HepG2 (cell line): Measurements from ENCODE around the gene TCTN2. TPM values are rescaled to one million over a fixed set of nuclear protein-coding genes. Genes with fewer than 3 reads are reported as not detected.

ENCODE experiments used
- ATAC-seq: fragments of 200-7000 bp; cut with Tn5 transposase; 3 replicates; pipeline ENCODE4 v1.9.1; 2020; ENCODE audit warnings: mild to moderate bottlenecking, moderate library complexity
- BruUV-seq: library from RNA; stranded (reverse); fragments of 400-500 nt; replicated peaks from 2 replicates; lab custom pipeline; 2021; lab: Mats Ljungman, UMichigan
- CTCF ChIA-PET: fragments of 300-600 bp; formaldehyde crosslinking; extraction: SDS; loops from one replicate; lab custom pipeline; 2021; ENCODE audit warnings: low total read pairs, inconsistent platforms, low intra/inter-chr PET ratio; lab: Yijun Ruan, JAX
- POLR2A ChIA-PET: fragments of 350-600 bp; sonication (Branson Sonifier 250); formaldehyde crosslinking; loops from one replicate; lab custom pipeline; 2020; ENCODE audit warnings: antibody characterized with exemption, inconsistent platforms; lab: Yijun Ruan, JAX
- DNase-seq: peaks from one replicate; pipeline ENCODE4 v3.0.0-alpha.2; 2015; ENCODE audit warnings: low spot score
- FAIRE-seq: peaks from 3 replicates; lab custom pipeline; 2011; peaks lifted over from hg19 to GRCh38; lab: Jason Lieb, UNC
- H2AFZ ChIP-seq: one replicate; pipeline ENCODE4 v1.6.1; 2011; ENCODE audit warnings: low read length, inconsistent platforms
- H3K27ac ChIP-seq: fragments of 300-600 bp; 3 replicates; pipeline ENCODE4 v1.8.0; 2011; ENCODE audit warnings: mixed run types, mild to moderate bottlenecking, mixed read lengths, low read length, inconsistent platforms; ENCODE audit not compliant: insufficient read depth; ENCODE audit errors: extremely low read length
- H3K27me3 ChIP-seq, 2 experiments: fragments of 200-600 bp in 1 of 2; 2 replicates in 1 of 2; 3 replicates in 1 of 2; pipeline versions ENCODE4 v1.6.0 to v1.8.0; 2011; ENCODE audit warnings: low read length in 2 of 2, mild to moderate bottlenecking in 2 of 2, moderate library complexity in 2 of 2, inconsistent platforms in 1 of 2; ENCODE audit not compliant: insufficient read depth in 2 of 2, control insufficient read depth in 1 of 2
- H3K36me3 ChIP-seq, 2 experiments: fragments of 200-600 bp in 1 of 2; replicated peaks in 1 of 2; 2 replicates in 1 of 2; 3 replicates in 1 of 2; pipeline versions ENCODE4 v1.5.1 to v1.8.0; 2011; ENCODE audit warnings: low read length in 2 of 2, inconsistent platforms in 1 of 2; ENCODE audit not compliant: insufficient read depth in 2 of 2, control insufficient read depth in 1 of 2
- H3K4me1 ChIP-seq: 2 replicates; pipeline ENCODE4 v1.5.1; 2012; ENCODE audit warnings: low read length, inconsistent platforms; ENCODE audit not compliant: insufficient read depth
- H3K4me2 ChIP-seq: 2 replicates; pipeline ENCODE4 v1.6.0; 2011; ENCODE audit warnings: low read depth, low read length, inconsistent platforms
- H3K4me3 ChIP-seq, 3 experiments: fragments of 200-600 bp in 1 of 3; sonication (generic), shearing (Covaris generic) in 1 of 3; replicated peaks in 1 of 3; 2 replicates each; pipeline ENCODE4 v1.5.1; 2011 to 2016; ENCODE audit warnings: low read length in 3 of 3, inconsistent platforms in 2 of 3, low read depth in 2 of 3, mild to moderate bottlenecking in 2 of 3, control low read depth in 1 of 3, mixed read lengths in 1 of 3; ENCODE audit not compliant: insufficient read depth in 1 of 3
- H3K79me2 ChIP-seq: one replicate; pipeline ENCODE4 v1.6.1; 2011; ENCODE audit warnings: low read length, inconsistent platforms; ENCODE audit not compliant: insufficient read depth
- H3K9ac ChIP-seq: 2 replicates; pipeline ENCODE4 v1.6.0; 2011; ENCODE audit warnings: mild to moderate bottlenecking, low read depth, low read length, inconsistent platforms; ENCODE audit not compliant: insufficient read depth
- H3K9me3 ChIP-seq: 2 replicates; pipeline ENCODE4 v1.5.1; 2012; ENCODE audit warnings: mild to moderate bottlenecking, low read length
- H4K20me1 ChIP-seq: 2 replicates; pipeline ENCODE4 v1.6.0; 2011; ENCODE audit warnings: inconsistent platforms, mild to moderate bottlenecking, low read length, moderate library complexity; ENCODE audit not compliant: insufficient read depth
- ATAD3A ChIP-seq: sonication (generic); formaldehyde crosslinking; IDR thresholded peaks from 2 replicates; pipeline ENCODE4 v1.4.0; 2020; ENCODE audit warnings: missing genetic modification reagents
- HBP1 ChIP-seq: IDR thresholded peaks from 2 replicates; pipeline ENCODE4 v1.6.1; 2016; ENCODE audit warnings: low read depth, control low read depth
- REXO4 ChIP-seq: sonication (generic); formaldehyde crosslinking; IDR thresholded peaks from 2 replicates; pipeline ENCODE4 v1.8.0; 2022; ENCODE audit warnings: missing genetic modification reagents, mild to moderate bottlenecking, borderline replicate concordance
- SMC3 ChIP-seq: IDR thresholded peaks from 2 replicates; pipeline ENCODE4 v1.6.1; 2011; ENCODE audit warnings: low read length, improper control_type of control experiment
- WGBS: methylation state at CpG from one replicate; pipeline ENCODE4 v1.1.6; 2017; ENCODE audit warnings: low lambda C conversion rate; 5-methylcytosine and 5-hydroxymethylcytosine counted together
- in situ Hi-C: cut with HindIII; loops from 2 replicates; pipeline ENCODE4 v1.10.0; 2017; ENCODE audit warnings: low pct_unique_long_range_greater_than_20kb; ENCODE audit not compliant: extremely low pct_ligation_motif_present
- intact Hi-C: fragments of 100-400 bp; cut with micrococcal nuclease; formaldehyde crosslinking; loops from one replicate; pipeline ENCODE4 v1.10.0; 2022; ENCODE audit not compliant: unreplicated experiment
- polyA plus RNA-seq, 8 experiments: library from polyadenylated mRNA; depleted of rRNA in 3 of 8; stranded (reverse) in 7 of 8; unstranded in 1 of 8; fragments of >200 nt; fragmentation: Illumina TruSeq in 4 of 8; extraction: Trizol in 4 of 8; gene quantifications; 2 replicates each; pipeline versions ENCODE4 v1.2.1 to v1.2.3, GENCODE V29; 2011 to 2016; ENCODE audit warnings: low read depth in 4 of 8, missing spikeins in 1 of 8, mixed read lengths in 1 of 8; ENCODE audit not compliant: insufficient read depth in 1 of 8
- total RNA-seq, 5 experiments: library from RNA; depleted of rRNA; stranded (reverse); fragments of >200 nt; fragmentation: Illumina TruSeq; extraction: Trizol; gene quantifications; 2 replicates each; pipeline ENCODE4 v1.2.3, GENCODE V29; 2016; ENCODE audit warnings: low read depth in 1 of 5
- TF ChIP-seq, protein P1 (sequence below): sonication (generic); formaldehyde crosslinking; IDR thresholded peaks from 2 replicates; pipeline ENCODE4 v1.5.0; 2020; ENCODE audit warnings: missing genetic modification reagents
- TF ChIP-seq, protein P2 (sequence below): IDR thresholded peaks from 2 replicates; pipeline ENCODE4 v1.6.1; 2012; ENCODE audit warnings: inconsistent platforms

Gene TCTN2
- total and polyA plus RNA-seq, 2 of the 13 experiments (the other 11 are each of a cell fraction or from before 2014, with no cell fraction given), result 5.0 to 8.1 TPM

- intact Hi-C loops (no loop called here), in situ Hi-C loops (no loop called here)
- FAIRE-seq (no peak), DNase-seq (no peak)
- H3K4me2 ChIP-seq, result no peak overlapping the region
- no TSS peak for BruUV-seq
- H4K20me1 ChIP-seq, result no peaks in the 10 kb centered on the region
- no peaks in the 10 kb centered on the region for H3K9me3 ChIP-seq
- POLR2A ChIA-PET, result no interaction called here
- H3K79me2 ChIP-seq, result no peaks in the 10 kb centered on the region
- peaks cover 16 to 72% of the 10 kb centered on the region in 2 experiments for H3K36me3 ChIP-seq
- WGBS, result 99% methylated on average over 5 of the region's 5 CpGs
- H2AFZ ChIP-seq, result no peak overlapping the region
- no peak overlapping the region for H3K9ac ChIP-seq
- no peaks in the 10 kb centered on the region for H3K4me1 ChIP-seq
- no peak overlapping the region for H3K4me3 ChIP-seq
- no peak overlapping the region for H3K27ac ChIP-seq
- TF ChIP-seq HBP1 (CRISPR knock-in tag) (no peak), REXO4 (CRISPR knock-in tag) (no peak), ATAD3A (CRISPR knock-in tag) (no peak), SMC3 (no peak)
- TF ChIP-seq, protein P1, sequence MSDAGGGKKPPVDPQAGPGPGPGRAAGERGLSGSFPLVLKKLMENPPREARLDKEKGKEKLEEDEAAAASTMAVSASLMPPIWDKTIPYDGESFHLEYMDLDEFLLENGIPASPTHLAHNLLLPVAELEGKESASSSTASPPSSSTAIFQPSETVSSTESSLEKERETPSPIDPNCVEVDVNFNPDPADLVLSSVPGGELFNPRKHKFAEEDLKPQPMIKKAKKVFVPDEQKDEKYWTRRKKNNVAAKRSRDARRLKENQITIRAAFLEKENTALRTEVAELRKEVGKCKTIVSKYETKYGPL (CRISPR knock-in tag), result no peak
- TF ChIP-seq, protein P2, sequence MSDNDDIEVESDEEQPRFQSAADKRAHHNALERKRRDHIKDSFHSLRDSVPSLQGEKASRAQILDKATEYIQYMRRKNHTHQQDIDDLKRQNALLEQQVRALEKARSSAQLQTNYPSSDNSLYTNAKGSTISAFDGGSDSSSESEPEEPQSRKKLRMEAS, result no peak
- TF ChIP-seq, all 625 proteins: peak for 0
- CTCF ChIA-PET, result no interaction called here
- no peak for ATAC-seq
- H3K27me3 ChIP-seq, result no peaks in the 10 kb centered on the region
Measured at GRCh38 chr12:123734268-123734667, 63.4 kb downstream of the TCTN2 start.
